Measurements from ENCODE around the gene DAB2IP.

The DAB2IP gene

DNA sequence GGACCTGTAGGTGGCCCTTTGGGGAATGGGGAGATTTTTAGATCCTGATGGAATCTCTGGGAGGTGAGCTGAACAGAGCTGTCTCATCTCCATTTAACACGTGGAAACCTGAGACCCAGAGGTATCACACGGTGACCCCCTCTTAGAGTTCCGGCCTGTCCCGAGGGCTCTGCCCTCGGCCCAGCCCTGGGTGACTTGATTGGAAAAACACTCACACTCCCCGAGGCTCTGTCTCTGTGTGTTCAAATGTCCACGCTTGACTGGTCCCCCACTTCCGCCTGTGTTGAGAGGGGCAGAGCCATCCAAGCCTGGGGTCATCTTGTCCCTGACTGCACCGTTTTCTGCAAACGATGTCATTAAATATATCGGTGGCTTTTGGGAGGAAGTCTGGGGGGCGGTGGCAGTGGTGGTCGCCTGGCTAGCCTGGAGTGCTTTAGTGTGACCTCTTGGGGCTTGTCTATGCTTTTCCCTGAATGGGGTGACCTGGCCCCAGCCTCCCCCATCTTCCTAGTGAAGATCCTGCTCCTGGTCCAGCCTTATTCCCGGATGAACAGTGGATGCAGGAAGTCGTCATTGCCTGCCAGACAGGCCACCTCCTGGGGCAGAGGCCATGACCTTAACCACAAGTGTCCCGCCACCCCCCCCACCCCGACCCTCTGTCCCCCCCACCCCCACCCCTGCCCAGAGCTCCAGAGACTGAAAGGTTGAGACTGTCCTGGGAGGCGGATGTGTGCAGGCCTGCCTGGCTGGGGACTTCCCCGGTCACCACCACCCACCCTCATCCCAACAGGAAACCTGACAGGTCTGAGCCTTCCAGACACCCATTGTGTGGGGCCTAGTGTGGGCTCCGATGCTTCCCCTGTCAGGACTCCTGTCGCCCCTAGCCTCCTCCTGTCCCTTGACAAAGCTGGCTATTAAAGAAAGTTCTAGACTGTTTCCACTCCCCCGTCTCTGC is 5.3 kb upstream of the DAB2IP start:
- DNase-seq: no peak

GRCh38 chr9:121646992-121647391 is 4.4 kb upstream of the DAB2IP start:
- no peak for DNase-seq

DNA sequence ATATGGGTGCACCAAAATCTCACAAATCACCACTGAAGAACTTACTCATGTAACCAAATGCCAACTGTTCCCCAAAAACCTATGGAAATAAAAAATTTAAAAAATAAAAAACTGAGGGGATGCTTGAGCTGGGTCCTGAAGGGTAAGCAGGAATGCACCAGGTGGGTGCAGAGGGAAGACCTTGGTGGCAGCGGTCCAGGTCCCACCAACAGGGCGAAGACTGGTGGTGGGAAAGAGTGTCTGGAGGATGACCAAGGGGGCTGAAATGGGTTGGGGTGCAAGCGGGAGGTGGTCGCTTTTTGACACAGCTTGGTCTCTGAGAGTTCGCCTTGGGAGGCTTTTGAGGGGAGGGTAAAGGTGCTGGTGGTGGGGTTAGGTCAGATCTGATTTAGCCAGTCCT is 3.3 kb upstream of the DAB2IP start:
- DNase-seq: no peak

DNA sequence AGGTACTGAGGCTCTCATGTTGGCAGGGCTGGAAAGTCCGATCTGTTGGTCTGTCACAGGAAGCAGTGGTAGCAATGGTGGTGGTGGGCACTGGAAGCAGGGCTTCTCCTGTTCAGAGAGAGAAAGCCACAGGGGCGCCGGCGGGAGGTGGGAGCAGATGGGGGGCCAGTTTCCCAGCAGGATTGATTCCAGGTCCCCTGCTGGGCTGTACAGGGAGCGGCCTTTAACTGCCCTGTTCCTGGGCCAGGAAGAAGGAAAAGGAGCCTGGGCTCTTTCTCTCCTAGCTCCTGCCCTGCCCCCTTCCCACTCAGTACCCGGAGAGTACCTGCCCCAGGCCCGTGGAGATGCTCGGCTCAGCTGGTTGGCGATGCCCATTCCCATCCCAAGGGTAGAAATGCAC is 2.6 kb upstream of the DAB2IP start:
- no peak for DNase-seq

GRCh38 chr9:121649476-121650216 is 1.8 kb upstream of the DAB2IP start:
- no peak for DNase-seq

DNA sequence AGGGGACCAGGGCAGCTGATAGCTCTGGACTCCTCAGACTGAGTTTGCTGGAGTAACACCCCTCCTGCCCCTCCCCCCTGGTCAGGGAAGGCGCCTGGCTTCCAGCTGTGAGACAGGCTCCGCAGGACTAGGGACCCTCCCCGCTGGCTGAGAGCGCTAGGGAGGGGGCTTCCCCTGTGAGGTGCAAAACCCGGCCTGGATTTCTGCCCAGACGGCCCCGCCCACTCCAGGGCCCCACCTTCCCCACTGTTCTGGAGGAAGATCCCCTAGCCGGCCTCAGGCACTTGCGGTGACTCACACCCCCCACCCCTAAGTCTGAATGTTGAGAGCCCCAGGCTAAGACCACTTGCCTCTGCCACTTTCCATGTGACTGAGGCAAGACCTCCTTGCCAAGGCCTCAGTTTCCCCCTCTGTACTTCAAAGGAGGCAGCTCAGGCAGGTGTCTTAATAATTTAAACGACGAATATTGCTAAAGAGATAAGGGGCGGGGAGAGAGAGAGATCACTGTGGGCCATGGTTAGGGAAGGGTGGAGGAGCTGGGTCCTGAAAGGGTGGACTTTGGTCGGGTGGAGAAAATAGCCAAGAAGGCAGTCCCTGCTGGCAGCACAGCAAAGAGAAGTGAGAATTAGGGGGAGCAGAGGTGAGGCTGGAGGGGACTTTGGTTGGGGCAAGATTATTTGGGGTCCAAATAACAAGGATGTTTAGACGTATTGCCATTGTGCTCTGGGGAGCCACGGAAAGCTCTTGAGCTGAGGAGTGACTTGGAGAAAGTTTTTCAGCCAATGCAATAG is 1.0 kb upstream of the DAB2IP start:
- no peak for DNase-seq

DNA sequence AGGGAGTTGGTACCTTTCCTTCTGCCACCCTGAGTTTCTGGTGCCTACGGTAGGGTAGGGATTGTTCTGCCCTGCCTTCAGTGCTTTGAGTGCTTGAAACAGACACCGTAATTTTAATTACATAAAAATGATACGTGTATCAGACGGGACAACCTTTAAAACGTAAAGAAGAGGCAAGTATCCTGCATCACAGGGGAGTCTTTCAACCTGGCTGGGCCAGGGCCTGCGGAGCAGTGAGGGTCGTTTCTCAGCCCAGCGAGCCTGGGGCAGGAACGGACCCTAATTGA is 483 bp upstream of the DAB2IP start:
- DNase-seq: no peak

DNA sequence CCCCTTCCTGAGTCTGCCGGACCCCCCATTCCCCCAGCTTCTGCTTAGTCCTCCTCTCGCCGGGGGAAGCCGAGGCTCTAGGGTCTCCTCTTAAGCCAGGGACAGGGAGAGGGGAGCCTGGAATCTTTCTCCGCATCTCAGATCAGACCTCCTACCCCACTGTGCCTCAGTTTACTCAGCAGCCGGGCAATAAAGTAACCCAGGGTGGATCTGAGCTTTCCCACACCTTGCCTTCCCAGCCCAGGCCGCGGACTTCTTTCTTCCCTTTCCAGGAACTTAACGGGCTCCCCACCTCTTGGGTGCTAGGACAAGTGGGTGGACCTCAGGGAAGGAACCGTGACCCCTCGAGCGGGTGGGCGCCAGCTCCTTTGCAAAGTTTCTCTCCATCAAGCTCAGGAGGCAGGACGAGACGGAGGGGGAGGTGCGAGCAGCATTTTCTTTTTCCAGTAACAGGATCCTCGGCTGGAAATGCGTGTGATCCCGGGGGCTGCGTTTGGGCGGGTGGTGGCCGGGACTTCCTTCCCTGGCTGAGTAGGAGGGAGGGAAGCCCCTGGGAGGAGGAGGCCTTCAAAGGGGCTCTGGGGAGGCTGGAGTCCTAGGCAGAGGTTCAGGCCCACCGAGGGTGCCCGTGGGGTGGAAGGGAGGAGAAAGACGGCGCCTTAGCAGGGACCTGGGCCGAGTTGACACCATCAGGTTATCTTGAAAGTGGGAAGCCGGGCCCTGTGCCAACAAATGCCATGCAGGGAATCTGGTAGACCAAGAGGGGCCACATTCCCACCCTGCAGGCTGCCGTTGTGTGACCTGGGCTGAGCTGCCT is 795 bp downstream of the DAB2IP start:
- no peak for DNase-seq

DNA sequence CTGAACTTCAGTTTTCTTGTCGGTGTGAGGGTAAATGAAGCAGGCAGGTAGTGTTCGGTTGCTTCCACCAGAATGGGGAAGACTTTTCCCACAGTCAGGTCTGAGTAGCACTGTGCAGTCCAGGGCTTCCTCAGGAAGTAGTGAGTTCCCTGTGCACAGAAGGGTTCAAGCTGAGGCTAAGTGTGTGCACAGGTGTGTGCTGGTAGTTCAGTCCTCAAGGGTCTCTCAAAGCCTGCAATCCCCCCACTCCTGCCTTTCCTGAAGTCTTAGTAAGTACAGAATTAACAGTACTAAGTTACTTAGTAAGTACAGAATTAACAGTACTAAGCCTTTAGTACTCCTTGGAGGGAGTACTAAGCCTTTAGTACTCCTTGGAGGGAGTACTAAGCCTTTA is 1.4 kb downstream of the DAB2IP start:
- no peak for DNase-seq

DNA sequence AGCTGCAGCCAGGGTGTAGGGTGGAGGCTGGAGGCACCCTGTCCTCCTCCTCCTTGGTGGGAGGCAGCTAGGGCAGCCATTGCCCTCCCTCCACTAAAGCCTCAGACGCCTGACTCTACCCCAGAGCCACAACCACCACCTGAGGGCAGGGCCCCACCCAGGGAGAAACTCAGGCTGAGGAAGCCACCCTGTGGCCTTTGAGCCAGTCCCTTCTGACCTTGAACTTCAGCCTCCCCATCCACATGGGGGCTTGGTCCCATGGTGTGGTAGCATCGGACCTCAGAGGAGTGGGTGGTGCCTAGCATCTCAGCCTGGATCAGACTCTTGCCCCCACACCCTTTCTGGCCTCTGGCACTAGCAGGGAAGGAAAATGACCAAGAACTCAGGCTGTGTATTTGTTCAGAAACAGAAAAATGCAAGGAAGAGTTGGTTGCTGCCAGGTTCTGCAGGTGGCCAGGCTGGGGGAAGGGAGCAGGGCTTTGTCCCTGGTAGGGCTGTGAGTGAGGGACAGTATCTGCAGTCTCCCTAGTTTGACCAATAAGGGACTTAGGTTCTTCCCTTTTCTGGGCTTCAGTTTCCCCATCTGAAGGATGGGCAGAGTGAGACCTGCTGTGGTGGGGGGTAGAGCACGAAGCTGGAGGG is 3.2 kb downstream of the DAB2IP start:
- no peak for DNase-seq

- DNase-seq: no peak
Observed at GRCh38 chr9:121655231-121655755, 3.9 kb downstream of the DAB2IP start.

DNA sequence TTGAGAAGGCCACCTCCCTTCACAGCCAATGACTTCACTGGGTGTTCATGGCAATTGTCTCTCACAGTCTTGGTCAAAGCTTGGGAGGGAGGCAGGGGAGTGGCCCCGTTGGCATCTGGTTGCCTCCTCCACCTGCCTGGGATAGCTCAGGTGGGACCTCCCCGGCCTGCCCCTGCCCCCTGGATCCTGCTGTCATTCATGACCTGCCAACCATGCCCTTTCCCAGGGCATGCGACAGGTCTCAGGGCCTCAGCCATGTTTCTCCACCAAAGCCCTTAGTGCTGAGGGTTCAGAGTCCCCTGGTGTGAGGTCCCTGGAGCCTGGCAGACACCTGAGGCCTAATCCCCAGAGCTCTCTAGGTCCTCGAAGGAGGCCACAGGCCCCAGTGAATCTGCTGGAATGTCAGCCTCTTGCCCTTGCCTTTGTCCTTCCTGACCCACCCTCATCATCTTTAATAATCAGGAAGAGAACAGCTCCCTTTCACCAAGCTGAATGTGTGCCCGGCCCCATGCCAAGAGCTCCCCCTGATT is 5.6 kb downstream of the DAB2IP start:
- no peak for DNase-seq

- DNase-seq: no peak
Observed at GRCh38 chr9:121658166-121658565, 6.7 kb downstream of the DAB2IP start.

DNA sequence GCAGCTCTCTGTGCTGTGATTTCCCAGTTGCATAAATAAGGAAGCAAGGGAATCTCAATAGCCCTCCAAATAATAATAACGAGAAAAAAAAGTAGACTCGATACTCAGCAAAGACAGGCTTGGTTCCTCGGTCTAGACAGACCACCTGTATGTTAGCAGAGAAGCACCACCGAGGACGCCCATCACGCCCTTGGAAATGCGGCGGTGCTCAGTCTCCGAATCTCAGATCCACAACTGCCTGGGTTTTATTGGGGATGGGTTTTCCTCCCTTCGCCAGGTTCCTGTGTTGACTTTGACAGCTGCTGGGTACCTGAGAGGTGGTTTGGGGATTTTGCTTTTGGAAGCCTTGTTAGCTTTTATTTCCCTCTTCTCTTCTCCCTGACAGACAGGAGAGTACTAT is 7.2 kb downstream of the DAB2IP start:
- DNase-seq: no peak

DNA sequence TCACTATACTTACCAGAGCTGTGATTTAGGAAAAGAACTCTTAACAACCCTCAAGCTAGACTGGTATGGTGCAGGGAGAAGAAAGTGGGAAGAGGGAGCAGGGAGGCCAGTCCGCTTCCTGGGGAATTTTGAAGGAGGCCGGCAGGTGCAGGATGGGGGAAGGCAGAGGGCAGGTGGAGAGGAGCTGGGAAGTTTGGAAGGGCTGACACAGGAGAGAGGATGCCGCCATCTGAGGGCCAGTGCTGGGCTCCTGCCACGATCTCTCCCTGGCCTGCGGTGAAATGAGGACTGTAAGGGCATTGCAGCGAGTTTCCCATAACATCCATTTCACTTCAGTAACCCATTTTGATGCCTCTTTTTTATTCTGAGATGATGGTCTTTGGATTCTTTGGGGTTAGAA is 8.9 kb downstream of the DAB2IP start:
- no peak for DNase-seq

DNA sequence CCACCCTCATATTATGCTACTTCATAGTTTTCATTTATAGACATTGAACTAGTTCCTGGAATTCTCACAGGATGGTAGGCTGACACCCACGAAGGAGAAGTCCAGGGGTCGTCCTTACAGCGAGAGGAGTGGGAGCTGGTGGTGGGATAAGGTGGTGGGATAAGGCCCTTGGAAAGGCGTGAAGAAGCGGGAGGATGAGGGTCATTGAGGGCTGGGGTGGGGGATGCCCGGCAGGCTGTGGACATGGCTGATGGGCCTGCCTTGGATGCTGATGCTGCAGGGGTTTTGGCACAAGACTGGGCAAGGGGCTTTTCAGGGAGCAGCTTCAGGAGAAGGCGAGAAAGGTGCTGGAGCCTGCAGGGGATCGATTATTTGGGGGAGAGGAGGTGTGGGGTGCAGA is 9.4 kb downstream of the DAB2IP start:
- no peak for DNase-seq

GRCh38 chr9:121661328-121661727 is 9.9 kb downstream of the DAB2IP start:
- no peak for DNase-seq

DNA sequence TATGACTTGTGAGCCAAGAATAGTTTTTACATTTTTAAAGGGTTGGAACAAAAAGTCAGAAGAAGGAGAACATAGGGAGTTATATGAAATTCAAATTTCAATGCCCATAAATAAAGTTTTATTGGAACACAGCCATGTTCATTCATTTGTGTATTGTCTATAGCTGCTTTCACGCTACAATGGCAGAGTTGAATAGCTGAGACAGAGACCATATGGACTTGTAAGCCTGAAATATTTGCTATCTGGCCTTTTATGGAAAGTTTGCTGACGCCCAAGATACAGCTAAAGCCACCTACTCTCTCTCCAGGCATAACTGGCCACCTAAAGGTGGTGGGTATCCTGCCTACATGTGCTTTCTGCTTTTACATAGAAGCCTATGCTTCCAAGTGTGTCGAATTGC is 10.9 kb downstream of the DAB2IP start:
- no peak for DNase-seq

- no peak for DNase-seq
Observed at GRCh38 chr9:121662891-121663580, 11.6 kb downstream of the DAB2IP start.

- DNase-seq: no peak
Observed at GRCh38 chr9:121663591-121663990, 12.2 kb downstream of the DAB2IP start.

- DNase-seq: no peak
Observed at GRCh38 chr9:121666294-121666693, 14.9 kb downstream of the DAB2IP start.

Data from CD4-positive, alpha-beta T cell treated with Interleukin-21 for 1 hour (primary cell).